ACC112 (cell line): Measurements from ENCODE around the gene ARHGEF3.

Experiments
- H2AFZ ChIP-seq: fragments of 200-600 bp; sonication (generic); one replicate; pipeline ENCODE4 v1.6.0; 2017; ENCODE audit warnings: antibody characterized with exemption, low read length; ENCODE audit not compliant: unreplicated experiment
- H3K27ac ChIP-seq: fragments of 200-600 bp; sonication (generic); 2 replicates; pipeline ENCODE4 v1.5.1; 2014; ENCODE audit warnings: low read depth, mild to moderate bottlenecking, antibody characterized with exemption, low read length, moderate library complexity
- H3K27me3 ChIP-seq: fragments of 200-600 bp; sonication (generic); 2 replicates; pipeline ENCODE4 v1.6.1; 2014; ENCODE audit warnings: mild to moderate bottlenecking, antibody characterized with exemption, low read length, moderate library complexity, mixed read lengths; ENCODE audit not compliant: insufficient read depth
- H3K36me3 ChIP-seq: fragments of 200-600 bp; sonication (generic); 2 replicates; pipeline ENCODE4 v1.6.1; 2016; ENCODE audit warnings: mild to moderate bottlenecking, antibody characterized with exemption, low read length, moderate library complexity, mixed read lengths; ENCODE audit not compliant: insufficient read depth
- H3K4me1 ChIP-seq: fragments of 200-600 bp; sonication (generic); one replicate; pipeline ENCODE4 v1.6.1; 2016; ENCODE audit warnings: low read length, mixed read lengths; ENCODE audit not compliant: insufficient read depth, unreplicated experiment, control insufficient read depth
- H3K4me3 ChIP-seq: fragments of 200-600 bp; sonication (generic); 2 replicates; pipeline ENCODE4 v1.5.1; 2014; ENCODE audit warnings: mild to moderate bottlenecking, low read depth, low read length
- H3K79me2 ChIP-seq: fragments of 200-600 bp; sonication (generic); one replicate; pipeline ENCODE4 v1.6.0; 2016; ENCODE audit warnings: low read length; ENCODE audit not compliant: control insufficient read depth, unreplicated experiment, insufficient read depth

The ARHGEF3 gene

GRCh38 chr3:56833536-56833935, 31.8 kb upstream of the ARHGEF3 start:
- no peaks in the 10 kb centered on the region for H3K27me3 ChIP-seq
- H3K36me3 ChIP-seq, result no peaks in the 10 kb centered on the region
- H2AFZ ChIP-seq, result no peak overlapping the region
- no peaks in the 10 kb centered on the region for H3K79me2 ChIP-seq
- H3K27ac ChIP-seq, result no peak overlapping the region
- H3K4me1 ChIP-seq, result peaks cover 21% of the 10 kb centered on the region
- no peak overlapping the region for H3K4me3 ChIP-seq

- H3K27ac ChIP-seq, result no peak overlapping the region
- H3K4me3 ChIP-seq, result no peak overlapping the region
- H3K79me2 ChIP-seq, result no peaks in the 10 kb centered on the region
- H2AFZ ChIP-seq, result no peak overlapping the region
- no peaks in the 10 kb centered on the region for H3K36me3 ChIP-seq
- H3K4me1 ChIP-seq, result peaks cover 21% of the 10 kb centered on the region
- H3K27me3 ChIP-seq, result no peaks in the 10 kb centered on the region
Measured at GRCh38 chr3:56833022-56833421, 31.3 kb upstream of the ARHGEF3 start.

GRCh38 chr3:56831572-56831971, 29.8 kb upstream of the ARHGEF3 start:
- H3K4me3 ChIP-seq, result no peak overlapping the region
- H3K27me3 ChIP-seq, result no peaks in the 10 kb centered on the region
- H3K4me1 ChIP-seq, result peaks cover 14% of the 10 kb centered on the region
- H3K27ac ChIP-seq, result no peak overlapping the region
- H2AFZ ChIP-seq, result no peak overlapping the region
- H3K36me3 ChIP-seq, result no peaks in the 10 kb centered on the region
- H3K79me2 ChIP-seq, result no peaks in the 10 kb centered on the region

- no peak overlapping the region for H3K4me3 ChIP-seq
- no peak overlapping the region for H2AFZ ChIP-seq
- H3K27me3 ChIP-seq, result 0 out of 2 replicates have a peak, but pooled peaks cover 1% of the 10 kb centered on the region
Measured at GRCh38 chr3:56830884-56831283, 29.1 kb upstream of the ARHGEF3 start.

GRCh38 chr3:56829533-56829932, 27.8 kb upstream of the ARHGEF3 start:
- H2AFZ ChIP-seq, result no peak overlapping the region
- H3K4me3 ChIP-seq, result no peak overlapping the region
- no peaks in the 10 kb centered on the region for H3K79me2 ChIP-seq
- peaks cover 9% of the 10 kb centered on the region; the same call in 1 of the 2 replicates for H3K27me3 ChIP-seq
- no peaks in the 10 kb centered on the region for H3K4me1 ChIP-seq
- no peak overlapping the region for H3K27ac ChIP-seq
- H3K36me3 ChIP-seq, result no peaks in the 10 kb centered on the region

More at GRCh38 chr3:56830884-56831283, 29.1 kb upstream of the ARHGEF3 start:
- Histone ChIP-seq H3K27ac (no peak overlapping the region), H3K36me3 (no peaks in the 10 kb centered on the region), H3K4me1 (peaks cover 7% of the 10 kb centered on the region), H3K79me2 (no peaks in the 10 kb centered on the region)

- no peaks in the 10 kb centered on the region for H3K4me1 ChIP-seq
- H2AFZ ChIP-seq, result no peak overlapping the region
- H3K36me3 ChIP-seq, result no peaks in the 10 kb centered on the region
- no peak overlapping the region for H3K27ac ChIP-seq
- no peak overlapping the region for H3K4me3 ChIP-seq
- H3K27me3 ChIP-seq, result peaks cover 18% of the 10 kb centered on the region
- H3K79me2 ChIP-seq, result no peaks in the 10 kb centered on the region
Measured at GRCh38 chr3:56826831-56827722, 25.3 kb upstream of the ARHGEF3 start.

GRCh38 chr3:56825567-56826438, 24.1 kb upstream of the ARHGEF3 start:
- H3K27ac ChIP-seq, result no peak overlapping the region
- peaks cover 18% of the 10 kb centered on the region for H3K27me3 ChIP-seq
- H2AFZ ChIP-seq, result no peak overlapping the region
- no peaks in the 10 kb centered on the region for H3K4me1 ChIP-seq
- H3K79me2 ChIP-seq, result no peaks in the 10 kb centered on the region
- no peak overlapping the region for H3K4me3 ChIP-seq
- no peaks in the 10 kb centered on the region for H3K36me3 ChIP-seq

- Histone ChIP-seq H2AFZ (no peak overlapping the region), H3K4me3 (no peak overlapping the region), H3K36me3 (no peaks in the 10 kb centered on the region), H3K79me2 (no peaks in the 10 kb centered on the region), H3K27me3 (peaks cover 18% of the 10 kb centered on the region), H3K27ac (no peak overlapping the region), H3K4me1 (no peaks in the 10 kb centered on the region)
Measured at GRCh38 chr3:56823984-56824703, 22.4 kb upstream of the ARHGEF3 start.

- Histone ChIP-seq H3K36me3 (no peaks in the 10 kb centered on the region), H3K79me2 (no peaks in the 10 kb centered on the region), H3K27me3 (peaks cover 21% of the 10 kb centered on the region), H2AFZ (no peak overlapping the region), H3K27ac (no peak overlapping the region), H3K4me1 (no peaks in the 10 kb centered on the region), H3K4me3 (no peak overlapping the region)
Measured at GRCh38 chr3:56823421-56823926, 21.7 kb upstream of the ARHGEF3 start.

GRCh38 chr3:56822501-56822900, 20.8 kb upstream of the ARHGEF3 start:
- Histone ChIP-seq H3K36me3 (no peaks in the 10 kb centered on the region), H2AFZ (no peak overlapping the region), H3K27ac (no peak overlapping the region), H3K4me1 (no peaks in the 10 kb centered on the region), H3K4me3 (no peak overlapping the region), H3K27me3 (peaks cover 31% of the 10 kb centered on the region), H3K79me2 (no peaks in the 10 kb centered on the region)
